ENCODE data around the gene KIF14.
A peak's percentile ranks its signal among the peaks of the same experiment; 100 is the strongest.

Gene KIF14

GRCh38 chr1:200518524-200518923 is 102.0 kb downstream of the KIF14 start:
- no peak overlapping the region for H2AFZ ChIP-seq (ENCODE audit: low read depth, low read length, severe bottlenecking)
- no peaks in the 10 kb centered on the region for H3K9me3 ChIP-seq (ENCODE audit: insufficient read depth, low read length)
- H3K9me2 ChIP-seq (replicated peaks; ENCODE audit: insufficient read depth, low read length): no peaks in the 10 kb centered on the region
- H4K20me1 ChIP-seq (ENCODE audit: low read depth, low read length): no peaks in the 10 kb centered on the region
- no peak overlapping the region for H3K9ac ChIP-seq (ENCODE audit: low read length)
- no peaks in the 10 kb centered on the region for H3K27me3 ChIP-seq (ENCODE audit: low read length)
- TF ChIP-seq EZH2phosphoT487 (conservative IDR thresholded peaks at IDR 0.05; ENCODE audit: low read length): no peak
- TF ChIP-seq CTCF (IDR thresholded peaks at IDR 0.05; ENCODE audit: insufficient read depth, low read length, poor library complexity, severe bottlenecking): no peak
- H3K4me2 ChIP-seq (ENCODE audit: low read depth, low read length, poor library complexity, severe bottlenecking): no peak overlapping the region
- H3K4me3 ChIP-seq (ENCODE audit: insufficient read depth, low read length, poor library complexity, severe bottlenecking): no peak overlapping the region
- H3K36me3 ChIP-seq (ENCODE audit: low read length): no peaks in the 10 kb centered on the region
- H3K27ac ChIP-seq (ENCODE audit: low read depth, low read length): no peak overlapping the region
- no peaks in the 10 kb centered on the region for H3F3A ChIP-seq (ENCODE audit: insufficient read depth)
- no peaks in the 10 kb centered on the region for H3K79me2 ChIP-seq (ENCODE audit: insufficient read depth, low read length)

- Histone ChIP-seq H3F3A (ENCODE audit: insufficient read depth) (no peaks in the 10 kb centered on the region), H3K36me3 (ENCODE audit: low read length) (no peaks in the 10 kb centered on the region), H3K27me3 (ENCODE audit: low read length) (no peaks in the 10 kb centered on the region), H4K20me1 (ENCODE audit: low read depth, low read length) (no peaks in the 10 kb centered on the region), H3K9me2 (replicated peaks; ENCODE audit: insufficient read depth, low read length) (no peaks in the 10 kb centered on the region), H3K4me2 (ENCODE audit: low read depth, low read length, poor library complexity, severe bottlenecking) (no peak overlapping the region), H3K79me2 (ENCODE audit: insufficient read depth, low read length) (no peaks in the 10 kb centered on the region), H3K27ac (ENCODE audit: low read depth, low read length) (no peak overlapping the region), H3K9ac (ENCODE audit: low read length) (no peak overlapping the region), H2AFZ (ENCODE audit: low read depth, low read length, severe bottlenecking) (no peak overlapping the region), H3K9me3 (ENCODE audit: insufficient read depth, low read length) (no peaks in the 10 kb centered on the region), H3K4me3 (ENCODE audit: insufficient read depth, low read length, poor library complexity, severe bottlenecking) (no peak overlapping the region)
- TF ChIP-seq EZH2phosphoT487 (conservative IDR thresholded peaks at IDR 0.05; ENCODE audit: low read length) (no peak), CTCF (IDR thresholded peaks at IDR 0.05; ENCODE audit: insufficient read depth, low read length, poor library complexity, severe bottlenecking) (no peak)
Measured at GRCh38 chr1:200512191-200512590, 108.4 kb downstream of the KIF14 start.

GRCh38 chr1:200510228-200510623 is 110.3 kb downstream of the KIF14 start:
- H3K9me2 ChIP-seq (replicated peaks; ENCODE audit: insufficient read depth, low read length): no peaks in the 10 kb centered on the region
- no peaks in the 10 kb centered on the region for H3F3A ChIP-seq (ENCODE audit: insufficient read depth)
- no peak for TF ChIP-seq EZH2phosphoT487 (conservative IDR thresholded peaks at IDR 0.05; ENCODE audit: low read length)
- peak; percentile 72 for TF ChIP-seq CTCF (IDR thresholded peaks at IDR 0.05; ENCODE audit: insufficient read depth, low read length, poor library complexity, severe bottlenecking)
- H3K9ac ChIP-seq (ENCODE audit: low read length): no peak overlapping the region
- H2AFZ ChIP-seq (ENCODE audit: low read depth, low read length, severe bottlenecking): no peak overlapping the region
- H3K36me3 ChIP-seq (ENCODE audit: low read length): no peaks in the 10 kb centered on the region
- H3K27me3 ChIP-seq (ENCODE audit: low read length): no peaks in the 10 kb centered on the region
- H4K20me1 ChIP-seq (ENCODE audit: low read depth, low read length): no peaks in the 10 kb centered on the region
- H3K9me3 ChIP-seq (ENCODE audit: insufficient read depth, low read length): no peaks in the 10 kb centered on the region
- no peak overlapping the region for H3K4me3 ChIP-seq (ENCODE audit: insufficient read depth, low read length, poor library complexity, severe bottlenecking)
- H3K79me2 ChIP-seq (ENCODE audit: insufficient read depth, low read length): no peaks in the 10 kb centered on the region
- H3K27ac ChIP-seq (ENCODE audit: low read depth, low read length): no peak overlapping the region
- H3K4me2 ChIP-seq (ENCODE audit: low read depth, low read length, poor library complexity, severe bottlenecking): no peak overlapping the region
